Rectal smooth muscle tissue (tissue), 1 donor: Measurements from ENCODE around the gene CLCN6.

ENCODE experiments used
- H3K27ac ChIP-seq: one replicate; pipeline ENCODE4 v1.7.0; 2013; ENCODE audit warnings: low read depth, low read length, inconsistent platforms
- H3K27me3 ChIP-seq: one replicate; pipeline ENCODE4 v1.7.0; 2013; ENCODE audit warnings: low read length; ENCODE audit not compliant: control insufficient read depth, insufficient read depth
- H3K36me3 ChIP-seq: one replicate; pipeline ENCODE4 v1.7.0; 2013; ENCODE audit warnings: low read length; ENCODE audit not compliant: control insufficient read depth, insufficient read depth
- H3K4me1 ChIP-seq: one replicate; pipeline ENCODE4 v1.7.0; 2013; ENCODE audit warnings: low read length; ENCODE audit not compliant: control insufficient read depth, insufficient read depth
- H3K4me3 ChIP-seq: one replicate; pipeline ENCODE4 v1.7.0; 2013; ENCODE audit warnings: low read length
- H3K9ac ChIP-seq: one replicate; pipeline ENCODE4 v1.7.0; 2013; ENCODE audit warnings: low read length

CLCN6 gene

DNA sequence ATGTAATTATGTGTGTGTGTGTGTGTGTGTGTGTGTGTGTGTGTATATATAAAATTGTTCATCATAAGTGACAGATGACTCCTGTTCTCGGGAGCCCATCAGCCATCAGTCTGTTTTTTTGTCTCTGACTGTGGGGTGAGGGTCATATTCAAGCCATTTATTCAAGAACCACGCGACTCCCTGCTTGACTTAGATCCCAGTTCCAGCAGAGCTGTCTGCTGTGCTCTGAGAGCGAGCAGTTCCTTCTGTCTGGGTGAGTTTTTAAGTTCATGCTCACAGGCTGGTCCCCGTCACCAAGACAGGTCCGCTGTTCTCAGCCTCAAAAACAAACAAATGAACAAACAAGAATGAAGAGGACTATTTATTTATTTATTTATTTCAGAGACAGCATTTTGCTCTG, 71.1 kb downstream of the CLCN6 start:
- H3K27me3 ChIP-seq: peaks cover 2% of the 10 kb centered on the region
- no peak overlapping the region for H3K9ac ChIP-seq
- no peaks in the 10 kb centered on the region for H3K4me1 ChIP-seq
- no peak overlapping the region for H3K27ac ChIP-seq
- no peaks in the 10 kb centered on the region for H3K36me3 ChIP-seq
- H3K4me3 ChIP-seq: no peak overlapping the region

DNA sequence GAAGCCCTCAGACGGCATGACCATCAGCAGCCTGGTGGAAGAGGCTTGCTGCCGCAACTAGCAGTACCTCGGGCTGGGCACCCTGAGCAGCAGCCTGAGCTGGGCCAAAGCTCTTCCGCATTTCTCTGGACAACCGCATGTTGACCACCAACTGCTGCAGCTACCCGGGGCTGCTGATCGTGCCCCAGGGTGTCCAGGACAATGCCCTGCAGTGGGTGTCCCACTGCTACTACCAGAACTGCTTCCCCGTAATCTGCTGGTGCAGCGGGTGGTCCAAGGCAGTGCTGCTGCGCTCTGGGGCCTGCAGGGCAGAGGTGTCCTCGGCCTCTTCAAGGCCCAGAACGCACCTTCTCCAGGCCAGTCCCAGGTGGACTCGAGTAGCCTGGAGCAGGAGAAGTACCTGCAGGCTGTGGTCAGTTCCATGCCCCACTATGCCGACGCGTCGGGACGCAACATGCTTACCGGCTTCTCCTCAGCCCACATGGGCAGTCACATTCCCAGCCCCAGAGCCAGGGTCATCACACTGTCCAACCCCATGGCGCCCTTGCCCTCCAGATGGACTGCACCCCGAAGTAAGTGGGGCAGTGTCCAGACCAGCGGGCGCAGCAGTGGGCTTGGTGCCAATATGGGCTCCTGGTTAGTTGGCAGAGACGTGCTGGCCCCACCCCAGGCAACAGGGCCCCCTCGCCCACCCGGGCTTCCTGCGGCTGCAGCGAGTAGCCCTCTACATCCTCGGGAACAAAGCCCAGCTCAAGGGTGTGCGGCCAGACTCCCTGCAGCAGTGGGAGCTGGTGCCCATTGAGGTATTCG, 72.3 kb downstream of the CLCN6 start:
- no peak overlapping the region for H3K27ac ChIP-seq
- peaks cover 2% of the 10 kb centered on the region for H3K27me3 ChIP-seq
- no peaks in the 10 kb centered on the region for H3K4me1 ChIP-seq
- no peak overlapping the region for H3K4me3 ChIP-seq
- no peak overlapping the region for H3K9ac ChIP-seq
- H3K36me3 ChIP-seq: no peaks in the 10 kb centered on the region

DNA sequence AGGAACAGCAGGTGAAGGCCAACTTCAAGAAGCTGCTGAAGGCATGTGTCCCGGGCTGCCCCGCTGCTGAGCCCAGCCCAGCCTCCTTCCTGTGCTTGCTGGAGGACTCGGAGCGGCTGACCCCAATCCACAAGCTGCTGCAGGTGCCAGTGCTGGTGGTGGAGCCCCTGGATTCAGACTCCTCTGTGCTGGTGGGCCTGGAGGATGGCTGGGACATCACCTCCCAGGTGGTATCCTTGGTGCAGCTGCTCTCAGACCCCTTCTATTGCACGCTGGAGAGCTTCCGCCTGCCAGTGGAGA, 72.8 kb downstream of the CLCN6 start:
- no peaks in the 10 kb centered on the region for H3K4me1 ChIP-seq
- no peak overlapping the region for H3K27ac ChIP-seq
- no peak overlapping the region for H3K9ac ChIP-seq
- H3K36me3 ChIP-seq: no peaks in the 10 kb centered on the region
- peaks cover 2% of the 10 kb centered on the region for H3K27me3 ChIP-seq
- H3K4me3 ChIP-seq: no peak overlapping the region

DNA sequence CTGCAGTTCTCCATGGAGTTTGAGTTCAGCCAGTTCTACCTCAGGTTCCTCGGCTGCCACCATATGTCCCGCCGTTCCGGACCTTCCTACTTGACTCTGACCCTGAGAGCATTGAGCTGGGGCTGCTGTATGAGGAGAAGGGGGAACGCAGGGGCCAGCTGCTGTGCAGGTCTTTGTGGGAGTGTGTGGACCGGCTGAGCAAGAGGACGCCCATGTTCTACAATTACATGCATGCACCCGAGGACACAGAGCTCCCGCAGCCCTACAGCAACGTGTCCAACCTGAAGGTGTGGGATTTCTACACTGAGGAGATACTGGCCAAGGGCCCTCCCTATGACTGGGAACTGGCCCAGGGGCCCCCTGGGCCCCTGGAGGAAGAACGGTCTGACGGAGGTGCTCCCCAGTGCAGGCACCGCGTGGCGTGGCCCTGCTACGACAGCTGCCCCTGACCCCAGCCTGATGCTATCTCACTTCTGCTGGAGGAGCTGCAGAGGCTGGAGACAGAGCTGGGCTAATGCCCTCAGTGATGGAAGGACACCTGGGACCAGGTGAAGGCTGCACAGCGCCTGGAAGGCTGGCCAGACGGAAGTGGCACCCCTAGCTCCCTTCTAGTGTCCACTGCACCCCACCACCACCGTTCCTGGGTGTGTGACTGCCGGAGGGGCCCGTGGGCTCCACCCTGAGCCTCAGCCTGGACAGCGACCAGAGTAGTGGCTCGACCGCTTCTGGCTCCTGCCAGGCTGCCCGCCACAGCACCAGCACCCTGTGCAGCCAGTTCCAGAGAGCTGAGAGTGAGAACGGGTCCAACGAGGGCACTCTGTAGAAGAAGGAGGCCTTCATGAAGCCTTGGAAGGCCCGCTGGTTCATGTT, 73.6 kb downstream of the CLCN6 start:
- no peak overlapping the region for H3K27ac ChIP-seq
- no peak overlapping the region for H3K9ac ChIP-seq
- no peaks in the 10 kb centered on the region for H3K36me3 ChIP-seq
- H3K27me3 ChIP-seq: peaks cover 2% of the 10 kb centered on the region
- no peaks in the 10 kb centered on the region for H3K4me1 ChIP-seq
- H3K4me3 ChIP-seq: no peak overlapping the region

DNA sequence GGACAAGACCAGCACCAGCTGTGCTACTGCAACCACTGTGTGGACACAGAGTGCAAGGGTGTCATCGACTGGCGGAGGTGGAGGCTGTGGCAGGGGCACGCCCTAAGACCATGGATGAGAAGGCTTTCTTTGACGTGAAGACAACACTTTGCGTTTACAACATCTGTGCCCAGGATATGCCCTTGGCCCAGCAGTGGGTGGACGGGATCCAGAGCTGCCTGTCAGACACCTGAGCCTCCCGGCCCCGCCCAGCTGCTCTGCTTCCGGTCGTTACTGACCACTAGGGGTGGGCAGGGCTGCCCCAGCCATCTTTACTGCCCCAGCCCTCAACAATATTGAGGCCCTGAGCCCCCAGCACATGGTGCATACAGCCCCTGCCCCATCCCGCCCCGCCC, 74.2 kb downstream of the CLCN6 start:
- H3K4me1 ChIP-seq: no peaks in the 10 kb centered on the region
- no peak overlapping the region for H3K27ac ChIP-seq
- H3K36me3 ChIP-seq: no peaks in the 10 kb centered on the region
- no peak overlapping the region for H3K4me3 ChIP-seq
- peaks cover 2% of the 10 kb centered on the region for H3K27me3 ChIP-seq
- H3K9ac ChIP-seq: no peak overlapping the region

DNA sequence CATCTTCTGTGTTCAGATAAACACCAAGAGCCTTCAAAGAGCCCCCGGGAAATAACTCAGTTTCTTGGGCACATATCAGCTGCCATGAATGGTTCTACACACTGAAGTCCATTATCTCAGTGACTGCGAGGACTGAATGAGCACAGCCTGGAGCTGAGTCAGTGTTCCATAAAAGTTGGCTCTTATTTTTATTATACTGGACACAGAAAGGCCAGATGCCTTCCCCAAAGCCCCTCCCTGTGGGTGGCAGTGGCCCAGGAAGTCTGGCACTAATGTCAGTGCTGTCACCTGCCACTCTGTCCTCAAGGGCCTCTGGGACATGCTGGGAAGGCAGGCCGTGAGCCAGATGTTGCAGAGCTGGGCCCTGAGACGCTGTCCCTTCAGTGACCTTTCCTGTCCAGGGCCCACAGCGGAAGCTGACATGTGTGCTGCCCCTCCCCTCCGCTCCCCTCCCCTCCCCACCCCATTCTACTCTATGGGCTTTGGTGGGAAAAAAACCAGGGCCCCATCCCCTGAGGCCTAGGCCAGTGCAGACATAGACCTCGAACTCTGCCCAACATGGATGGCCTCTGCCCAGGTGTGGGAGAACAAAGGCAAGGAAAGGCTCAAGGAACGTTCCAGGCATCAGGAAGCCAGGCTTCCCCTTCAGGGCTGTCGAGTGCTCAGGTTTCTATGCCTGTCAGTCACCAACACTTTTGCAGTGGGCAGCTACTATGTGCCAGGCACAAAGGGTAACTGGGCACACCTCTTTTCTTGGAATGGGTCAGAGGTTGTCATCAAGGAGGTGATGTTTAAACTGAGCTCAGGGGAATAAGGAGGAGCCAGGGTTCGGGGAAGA, 75.1 kb downstream of the CLCN6 start:
- peaks cover 2% of the 10 kb centered on the region for H3K27me3 ChIP-seq
- H3K4me1 ChIP-seq: no peaks in the 10 kb centered on the region
- peak overlapping the region; percentile 37 for H3K27ac ChIP-seq
- no peak overlapping the region for H3K4me3 ChIP-seq
- H3K36me3 ChIP-seq: no peaks in the 10 kb centered on the region
- H3K9ac ChIP-seq: no peak overlapping the region

DNA sequence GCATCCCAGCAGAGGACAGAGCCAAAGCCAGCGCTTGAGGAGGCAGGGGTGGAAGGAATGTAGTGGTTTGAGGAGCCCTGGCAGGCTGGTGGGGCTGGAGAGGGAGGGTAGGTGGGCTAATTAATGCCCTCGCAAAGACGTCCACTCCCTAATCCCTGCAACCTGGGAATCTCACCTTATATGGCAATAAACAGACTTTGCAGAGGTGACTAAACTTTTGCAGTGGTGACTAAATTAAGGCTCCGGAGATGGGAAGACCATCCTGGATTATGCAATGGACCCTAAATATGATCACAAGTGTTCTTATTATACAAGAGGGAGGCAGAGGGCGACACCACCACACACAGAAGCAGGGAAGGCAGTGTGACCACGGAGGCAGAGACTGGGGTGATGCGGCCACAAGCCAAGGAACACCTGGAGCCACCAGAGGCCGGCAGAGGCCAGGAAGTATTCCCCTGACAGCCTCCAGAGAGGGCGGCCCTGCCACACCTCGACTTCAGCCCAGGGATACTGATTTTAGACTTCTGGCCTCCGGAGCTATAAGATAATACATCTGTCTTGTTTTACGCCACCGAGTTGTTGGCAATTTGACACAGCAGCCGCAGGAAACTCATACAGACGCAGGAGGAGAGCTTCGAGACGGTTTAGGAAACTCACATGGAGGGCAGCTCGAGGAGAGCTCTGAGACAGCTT, 75.9 kb downstream of the CLCN6 start:
- Histone ChIP-seq H3K9ac (no peak overlapping the region), H3K4me1 (no peaks in the 10 kb centered on the region), H3K27me3 (peaks cover 2% of the 10 kb centered on the region), H3K4me3 (no peak overlapping the region), H3K27ac (no peak overlapping the region), H3K36me3 (no peaks in the 10 kb centered on the region)

DNA sequence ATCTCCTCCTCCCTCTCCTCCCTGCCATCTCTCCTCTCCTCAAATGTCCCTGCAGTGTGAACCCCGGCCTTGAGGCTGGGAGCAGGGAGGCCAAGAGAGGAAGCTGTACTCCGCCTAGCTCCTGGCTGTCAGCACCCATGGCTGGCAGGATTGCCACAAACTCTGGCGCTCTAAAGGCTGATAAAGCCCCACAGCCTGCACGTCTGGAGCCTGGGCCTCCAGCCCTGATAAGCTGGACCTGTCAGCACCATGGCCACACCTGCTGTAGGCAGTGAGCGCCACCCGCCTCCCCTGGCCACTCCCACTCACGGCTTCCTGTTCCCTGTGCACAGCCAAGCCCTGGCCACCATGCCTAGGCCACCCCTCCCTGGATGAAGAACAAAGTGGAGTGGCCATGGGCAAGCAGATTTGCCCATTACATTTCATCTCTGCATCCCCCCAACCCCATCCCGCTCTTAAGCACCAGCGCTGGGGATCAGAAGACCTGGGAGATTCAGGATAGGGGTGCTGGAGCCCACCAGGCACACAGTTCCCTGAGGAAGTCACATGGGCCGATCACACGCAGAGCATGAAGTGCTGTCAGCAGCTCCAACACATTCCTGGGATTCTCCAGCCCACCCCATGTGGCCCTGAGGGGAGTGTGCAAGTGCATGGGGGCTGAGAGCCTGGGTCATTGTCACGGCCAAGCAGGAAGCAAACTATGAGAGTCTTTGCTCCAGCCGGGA, 77.0 kb downstream of the CLCN6 start:
- no peak overlapping the region for H3K9ac ChIP-seq
- no peak overlapping the region for H3K27ac ChIP-seq
- no peaks in the 10 kb centered on the region for H3K4me1 ChIP-seq
- H3K27me3 ChIP-seq: peaks cover 2% of the 10 kb centered on the region
- H3K4me3 ChIP-seq: no peak overlapping the region
- no peaks in the 10 kb centered on the region for H3K36me3 ChIP-seq

DNA sequence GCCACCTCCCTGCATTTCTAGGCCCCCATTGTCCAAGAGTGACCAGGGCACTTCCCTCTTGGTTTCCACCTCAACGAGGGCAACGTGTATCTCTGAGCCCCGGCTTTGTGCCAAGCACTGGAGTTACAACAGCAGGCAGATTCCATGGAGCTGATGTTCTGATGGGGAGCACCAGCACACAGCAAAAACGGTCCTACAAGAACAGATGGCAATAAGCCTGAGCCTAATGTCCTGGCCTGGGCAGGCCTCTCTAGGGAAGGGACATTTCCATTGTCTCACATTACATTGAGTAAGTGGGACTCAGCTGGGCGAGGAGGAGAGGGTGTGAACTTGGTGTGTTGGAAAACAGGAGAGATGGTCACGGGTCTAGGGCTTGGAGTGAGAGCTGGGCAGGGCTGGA, 79.9 kb downstream of the CLCN6 start:
- H3K4me3 ChIP-seq: no peak overlapping the region
- no peaks in the 10 kb centered on the region for H3K36me3 ChIP-seq
- no peak overlapping the region for H3K27ac ChIP-seq
- no peaks in the 10 kb centered on the region for H3K27me3 ChIP-seq
- no peak overlapping the region for H3K9ac ChIP-seq
- no peaks in the 10 kb centered on the region for H3K4me1 ChIP-seq

DNA sequence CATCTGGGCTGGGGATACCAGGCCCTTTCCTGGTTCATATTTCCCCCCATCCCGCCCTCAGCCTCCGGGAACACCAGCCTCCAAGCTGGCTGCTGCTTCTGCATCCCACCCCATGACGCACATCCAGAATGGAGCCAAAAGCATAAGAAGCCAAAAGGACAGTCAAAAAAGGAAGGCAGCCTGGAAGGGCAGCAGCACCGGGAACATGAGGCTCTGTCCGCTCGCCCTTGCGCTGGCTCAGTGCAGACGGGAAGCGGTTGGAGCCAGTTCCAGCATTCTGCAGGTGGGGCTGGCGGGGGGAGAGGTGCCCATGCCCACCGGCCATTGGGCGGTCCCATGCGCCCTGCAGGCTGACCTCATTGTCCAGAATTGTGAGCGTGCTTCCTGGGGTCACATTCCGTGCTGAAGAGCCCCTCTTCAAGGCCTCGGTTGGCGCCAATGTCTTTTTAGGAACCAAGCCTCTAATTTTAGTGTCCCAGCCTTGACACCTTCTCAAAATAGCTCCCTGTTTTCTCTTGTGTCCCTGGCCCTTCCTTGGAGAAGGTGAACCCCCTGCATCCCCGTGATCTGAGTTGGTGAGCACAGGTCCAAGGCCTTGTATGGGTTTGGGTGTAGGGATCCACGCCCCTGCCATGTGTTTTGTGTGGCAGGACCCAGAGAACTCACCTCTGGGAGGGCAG, 81.1 kb downstream of the CLCN6 start:
- Histone ChIP-seq H3K27me3 (no peaks in the 10 kb centered on the region), H3K27ac (no peak overlapping the region), H3K36me3 (no peaks in the 10 kb centered on the region), H3K4me1 (no peaks in the 10 kb centered on the region), H3K9ac (no peak overlapping the region), H3K4me3 (no peak overlapping the region)

DNA sequence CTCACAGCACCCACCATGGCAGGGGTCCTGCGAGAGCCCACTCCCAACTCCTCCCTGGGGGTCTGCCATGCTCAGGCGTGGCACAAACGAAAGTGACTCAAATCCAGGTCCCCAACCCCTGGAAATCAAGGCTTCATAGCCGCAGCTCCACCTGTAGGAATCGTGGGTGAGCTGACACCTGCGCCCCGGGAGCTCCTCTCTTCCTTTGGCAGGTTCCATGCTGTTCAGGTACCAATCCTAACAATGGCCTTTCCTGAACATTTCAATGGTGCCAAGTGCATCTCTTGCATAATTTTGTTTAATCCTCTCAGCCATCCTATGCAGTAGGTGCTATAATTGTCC, 81.6 kb downstream of the CLCN6 start:
- Histone ChIP-seq H3K36me3 (no peaks in the 10 kb centered on the region), H3K27ac (no peak overlapping the region), H3K4me1 (no peaks in the 10 kb centered on the region), H3K9ac (no peak overlapping the region), H3K27me3 (no peaks in the 10 kb centered on the region), H3K4me3 (no peak overlapping the region)
